HG02610 (cell line): ENCODE measurements around the gene DHRSX.
"Not testable (repeated sequence)": the region's sequence is repeated elsewhere in the genome, so short reads cannot be mapped to it uniquely, and the experiment has no call there.

ENCODE experiments used
- ATAC-seq: cut with Tn5 transposase; IDR thresholded peaks from one replicate; pipeline ENCODE4 v1.9.1; 2021; ENCODE audit warnings: mild to moderate bottlenecking, moderate library complexity; ENCODE audit not compliant: unreplicated experiment

Gene DHRSX

DNA sequence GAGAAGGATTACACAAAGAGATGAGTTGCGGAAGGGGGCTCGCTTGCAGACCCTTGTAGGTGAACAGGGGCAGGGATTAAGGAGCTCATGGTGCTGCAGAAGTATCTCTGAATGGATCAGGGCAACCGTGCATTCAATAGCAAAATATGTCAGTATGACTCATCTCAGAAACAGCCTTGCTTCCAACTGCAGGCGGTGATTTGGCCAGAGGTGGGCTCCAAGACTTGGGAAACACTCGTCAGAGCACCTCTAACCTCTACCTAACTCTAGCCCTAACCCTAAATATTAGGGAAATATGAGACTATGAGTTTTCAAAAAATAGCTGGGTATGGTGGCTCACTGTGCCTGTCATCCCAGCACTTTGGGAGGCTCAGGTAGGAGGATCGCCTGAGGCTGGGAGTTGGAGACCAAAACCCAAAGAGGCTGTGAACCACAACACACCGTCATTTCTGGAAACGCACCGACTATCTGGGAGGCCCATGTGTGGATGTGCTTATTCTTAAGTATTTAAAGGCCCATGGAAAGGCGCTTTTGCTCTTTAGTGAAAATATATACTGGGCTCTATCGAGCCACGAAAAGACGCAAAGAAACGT, 102.6 kb downstream of the DHRSX start:
- ATAC-seq: no peak

DNA sequence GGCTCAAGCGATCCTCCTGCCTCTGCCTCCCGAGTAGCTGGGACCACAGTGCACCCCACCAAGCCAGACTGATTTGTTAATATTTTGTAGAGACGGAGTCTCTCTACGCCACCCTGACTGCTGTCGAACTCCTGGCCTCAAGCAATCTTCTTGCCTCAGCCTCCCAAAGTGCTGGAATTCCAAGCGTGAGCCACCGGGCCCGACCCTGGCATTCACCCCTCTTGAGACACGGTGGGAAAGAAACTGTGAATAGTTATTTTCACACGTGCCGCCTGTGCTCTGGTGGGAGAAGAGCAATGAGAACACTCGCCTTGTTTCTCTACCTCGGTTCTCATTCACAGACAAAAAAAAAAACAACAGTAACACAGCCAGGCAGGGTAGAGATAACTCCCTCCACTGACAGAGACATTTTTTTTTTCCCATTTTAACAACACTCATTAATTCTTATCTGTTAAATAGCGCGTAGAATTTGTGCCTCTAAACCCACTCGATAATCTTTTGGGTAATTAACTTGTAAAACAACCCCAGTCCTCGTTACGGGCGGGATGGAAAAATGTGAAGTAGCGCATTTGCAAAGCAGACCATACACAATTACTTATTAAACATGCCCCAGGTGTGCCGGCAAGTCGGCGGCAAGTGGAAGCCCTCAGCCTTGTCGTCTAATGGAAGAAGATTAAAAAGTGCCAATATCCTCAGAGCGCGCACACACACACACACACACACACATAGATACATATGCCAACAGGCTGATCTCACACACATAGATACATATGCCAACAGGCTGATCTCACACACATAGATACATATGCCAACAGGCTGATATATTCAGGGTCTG, 103.3 kb downstream of the DHRSX start:
- no peak for ATAC-seq

DNA sequence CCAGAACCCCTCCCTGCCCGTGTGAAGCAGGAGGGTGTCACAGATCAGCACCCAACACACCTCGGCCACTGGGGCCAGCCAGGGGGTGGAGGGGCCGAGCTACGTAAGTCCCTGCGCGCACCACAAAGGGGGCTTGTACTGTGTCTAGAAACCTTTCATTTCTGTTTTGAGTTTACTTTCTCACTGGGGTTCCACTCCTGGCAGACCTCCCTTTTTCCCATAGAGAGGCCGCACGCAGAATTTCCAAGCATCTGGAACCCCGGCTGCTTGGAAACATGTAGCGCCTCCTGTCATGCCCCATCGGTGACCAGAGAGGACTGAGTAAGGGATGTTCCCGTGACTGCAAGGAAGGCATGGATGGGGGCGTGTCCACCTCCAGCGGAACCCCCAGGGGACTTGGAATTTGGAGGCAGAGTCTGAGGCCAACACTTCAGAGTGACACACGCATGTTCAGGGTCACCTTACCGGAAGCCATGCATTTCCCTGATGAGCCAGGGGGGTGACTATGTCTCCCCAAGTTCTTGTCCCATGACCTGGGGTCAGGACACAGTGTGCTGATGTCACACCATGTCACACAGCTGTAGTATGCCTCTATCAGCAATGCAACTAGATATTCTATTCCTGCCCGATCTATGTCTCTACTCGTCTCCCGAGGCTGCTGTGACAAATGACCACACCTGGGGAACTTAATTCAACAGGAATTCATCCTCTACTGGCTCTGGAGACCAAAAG, 105.3 kb downstream of the DHRSX start:
- no peak for ATAC-seq

DNA sequence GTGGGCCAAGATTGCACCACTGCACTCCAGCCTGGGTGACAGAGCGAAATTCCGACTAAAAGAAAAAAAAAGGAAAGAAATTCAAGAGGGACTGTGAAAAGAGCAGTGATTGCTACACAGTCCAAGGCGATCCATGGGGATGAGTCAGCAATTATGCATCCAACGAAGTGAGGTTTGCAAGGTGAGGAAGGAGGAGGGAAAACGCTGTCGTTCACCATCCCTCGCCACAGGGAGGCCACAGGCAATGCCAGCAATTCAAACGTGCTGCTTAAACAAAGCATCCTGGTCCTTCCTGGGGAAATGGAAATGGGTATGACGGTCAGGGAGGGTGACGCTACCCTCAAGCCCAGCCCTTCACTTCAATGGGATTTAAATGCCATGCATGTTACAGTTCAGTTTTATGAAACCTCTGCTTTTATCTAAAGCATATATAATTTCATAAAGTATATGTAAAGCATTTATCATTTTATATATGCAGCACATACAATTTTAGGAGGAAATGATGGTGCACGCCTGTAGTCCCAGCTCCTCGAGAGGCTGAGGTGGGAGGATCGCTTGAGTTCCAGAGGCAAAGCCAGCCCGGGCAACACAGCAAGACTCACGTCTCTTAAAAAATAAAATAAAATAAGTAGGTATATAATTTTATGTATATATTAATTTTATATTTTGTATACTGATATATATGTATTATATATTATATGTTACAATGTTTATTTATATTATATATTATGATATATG, 108.7 kb downstream of the DHRSX start:
- no peak for ATAC-seq

DNA sequence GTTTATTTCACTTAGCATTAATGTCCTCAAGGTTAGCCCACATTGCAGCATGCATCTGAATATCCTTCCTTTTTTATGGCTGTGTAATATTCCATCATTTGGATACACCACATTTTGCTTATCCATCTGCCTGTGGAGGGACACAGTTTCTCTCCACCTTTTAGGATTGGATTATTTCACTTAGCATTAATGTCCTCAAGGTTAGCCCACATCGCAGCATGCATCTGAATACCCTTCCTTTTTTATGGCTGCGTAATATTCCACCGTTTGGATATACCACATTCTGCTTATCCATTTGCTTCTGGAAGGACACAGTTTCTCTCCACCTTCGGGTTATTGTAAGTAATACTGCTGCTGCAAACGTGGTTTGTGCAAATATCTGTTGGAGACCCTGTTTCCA, 110.0 kb downstream of the DHRSX start:
- no peak for ATAC-seq

DNA sequence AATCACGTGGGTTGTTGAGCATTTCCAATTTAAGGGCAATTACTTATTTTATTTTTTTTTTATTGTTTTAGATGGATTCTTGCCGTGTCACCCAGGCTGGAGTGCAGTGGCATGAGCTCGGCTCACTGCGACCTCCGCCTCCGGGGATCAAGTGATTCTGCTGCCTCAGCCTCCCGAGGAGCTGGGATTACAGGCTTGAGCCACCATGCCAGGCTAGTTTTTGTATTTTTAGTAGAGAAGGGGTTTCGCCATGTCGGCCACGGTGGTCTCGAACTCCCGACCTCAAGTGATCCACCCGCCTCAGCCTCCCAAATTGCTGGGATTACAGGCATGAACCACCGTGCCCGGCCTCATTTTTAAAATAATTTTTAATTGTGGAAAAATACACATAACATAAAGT, 111.0 kb downstream of the DHRSX start:
- not testable (repeated sequence) for ATAC-seq

DNA sequence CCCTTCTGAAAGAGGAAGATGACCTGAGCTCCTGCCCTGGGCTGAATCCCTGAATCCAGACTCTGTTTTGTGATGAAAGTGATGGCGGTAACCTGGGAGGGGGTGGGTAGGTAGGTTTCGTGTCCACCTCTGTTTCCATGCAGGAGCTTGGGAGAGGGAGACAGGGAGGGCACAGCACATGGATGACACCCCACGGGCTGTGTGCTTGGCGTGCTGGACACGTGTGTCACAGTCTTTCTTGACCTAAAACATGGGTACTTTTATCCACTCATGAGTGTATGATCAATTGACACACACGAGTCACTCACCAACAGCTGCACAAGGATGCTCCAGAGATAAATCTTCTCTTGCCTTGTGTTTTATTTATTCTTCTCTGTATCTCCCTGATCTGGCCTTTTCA, 111.5 kb downstream of the DHRSX start:
- ATAC-seq: no peak

DNA sequence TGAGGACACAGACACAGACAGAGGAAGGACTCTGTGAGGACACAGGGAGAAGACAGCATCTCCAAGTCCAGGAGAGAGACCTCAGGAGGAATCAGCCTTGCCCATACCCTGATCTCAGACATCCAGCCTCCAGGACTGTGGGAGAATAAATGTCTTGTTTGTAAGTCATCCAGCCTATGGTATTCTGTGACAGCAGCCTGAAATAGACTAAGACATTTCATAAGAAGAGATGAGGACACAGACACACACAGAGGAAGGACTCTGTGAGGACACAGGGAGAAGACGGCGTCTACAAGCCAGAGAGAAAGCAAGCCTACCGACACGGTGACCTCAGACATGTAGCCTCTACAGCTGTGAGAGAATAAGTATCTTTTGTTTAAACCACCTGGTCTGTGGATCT, 112.1 kb downstream of the DHRSX start:
- no peak for ATAC-seq

DNA sequence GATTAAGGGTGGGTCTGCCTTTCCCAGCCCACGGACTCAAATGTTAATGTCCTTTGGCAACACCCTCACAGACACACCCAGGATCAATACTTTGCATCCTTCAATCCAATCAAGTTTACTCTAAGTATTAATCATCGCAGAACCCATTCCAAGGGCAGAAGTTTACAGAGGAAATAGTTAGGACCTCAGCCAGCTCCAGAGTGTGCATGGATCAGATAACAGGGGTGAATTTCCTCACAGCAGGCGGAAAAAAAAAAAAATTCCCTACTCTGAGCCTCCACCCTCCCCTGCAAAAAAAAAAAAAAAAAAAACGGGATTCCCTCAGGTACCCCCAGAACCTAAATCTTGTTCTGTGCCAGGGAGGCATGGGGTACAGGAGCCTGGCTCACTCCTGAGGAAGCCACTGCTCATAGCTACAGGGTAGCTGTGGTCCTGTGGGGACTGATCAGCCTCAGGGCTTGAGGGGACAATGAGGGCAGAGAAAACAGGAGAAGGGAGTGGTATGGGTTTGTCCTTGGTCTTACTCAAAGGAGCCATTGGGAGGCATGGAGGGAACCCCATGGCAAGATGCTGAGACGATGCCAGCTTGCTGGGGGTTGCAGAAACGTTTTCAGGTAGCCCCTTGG, 113.0 kb downstream of the DHRSX start:
- no peak for ATAC-seq

DNA sequence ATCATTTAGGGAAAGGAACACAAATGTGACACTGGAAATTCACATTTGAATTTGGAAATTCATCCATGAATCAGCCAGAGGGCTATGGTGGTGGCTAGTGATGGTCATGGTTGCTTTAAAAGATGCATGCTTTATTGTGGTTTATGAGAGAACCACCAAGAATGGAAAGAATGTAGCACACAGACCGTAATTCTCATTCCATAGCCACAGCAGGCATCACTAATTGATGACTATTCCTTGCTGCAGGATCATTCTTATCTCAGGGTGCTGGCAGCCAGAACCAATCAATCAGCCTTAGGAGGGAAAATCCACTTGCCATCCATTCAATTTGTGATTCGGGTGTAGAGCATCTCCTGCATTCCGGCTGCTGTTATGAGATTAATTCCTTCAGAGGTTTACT, 115.6 kb downstream of the DHRSX start:
- no peak for ATAC-seq

DNA sequence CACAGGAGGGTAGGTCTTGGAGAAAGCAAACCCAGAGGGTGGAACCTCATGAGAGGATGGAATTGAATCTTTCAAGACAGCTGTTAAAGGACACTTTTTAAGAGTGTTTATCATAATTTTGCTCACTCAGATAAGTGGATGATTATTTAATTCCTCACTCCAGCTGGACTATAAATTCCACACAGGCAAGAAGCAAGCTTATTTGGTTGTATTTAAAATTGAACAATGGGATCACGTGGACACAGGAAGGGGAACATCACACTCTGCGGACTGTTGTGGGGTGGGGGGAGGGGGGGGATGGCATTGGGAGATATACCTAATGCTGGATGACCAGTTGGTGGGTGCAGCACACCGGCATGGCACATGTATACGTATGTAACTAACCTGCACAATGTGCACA, 116.3 kb downstream of the DHRSX start:
- ATAC-seq: no peak

DNA sequence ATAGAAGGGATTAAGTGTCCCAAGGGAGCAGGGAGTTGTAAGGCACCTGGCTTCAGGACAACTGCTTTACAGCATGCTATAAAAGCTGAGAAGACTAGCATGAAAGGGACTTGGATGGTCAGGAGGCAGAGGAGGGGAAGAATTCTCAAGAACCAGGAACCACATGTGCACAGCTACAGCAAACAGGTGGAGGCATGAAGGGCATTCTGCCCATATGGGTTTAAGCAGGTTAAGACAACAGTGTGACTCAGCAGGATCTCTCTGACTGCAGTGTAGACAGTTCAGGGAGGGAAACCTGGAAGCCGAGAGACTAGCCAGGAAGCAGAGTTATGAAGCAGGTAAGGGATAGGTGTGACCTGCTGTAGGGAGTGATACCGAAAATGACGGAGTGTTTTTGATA, 117.0 kb downstream of the DHRSX start:
- no peak for ATAC-seq

DNA sequence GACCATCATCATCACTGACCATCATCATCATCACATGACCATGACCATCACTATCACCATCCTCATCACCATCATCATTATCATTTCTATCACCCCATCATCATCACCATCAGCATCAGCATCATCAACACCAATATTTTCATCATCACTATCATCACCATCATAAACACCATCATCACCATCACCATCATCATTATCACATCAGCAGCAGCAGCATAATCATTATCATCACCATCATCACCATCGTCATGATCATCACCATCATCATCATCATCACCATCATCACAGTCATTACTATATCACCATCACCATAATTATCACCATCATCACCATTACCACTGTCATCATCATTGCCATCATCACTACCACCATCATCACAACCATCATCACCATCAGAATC, 117.6 kb downstream of the DHRSX start:
- ATAC-seq: no peak

DNA sequence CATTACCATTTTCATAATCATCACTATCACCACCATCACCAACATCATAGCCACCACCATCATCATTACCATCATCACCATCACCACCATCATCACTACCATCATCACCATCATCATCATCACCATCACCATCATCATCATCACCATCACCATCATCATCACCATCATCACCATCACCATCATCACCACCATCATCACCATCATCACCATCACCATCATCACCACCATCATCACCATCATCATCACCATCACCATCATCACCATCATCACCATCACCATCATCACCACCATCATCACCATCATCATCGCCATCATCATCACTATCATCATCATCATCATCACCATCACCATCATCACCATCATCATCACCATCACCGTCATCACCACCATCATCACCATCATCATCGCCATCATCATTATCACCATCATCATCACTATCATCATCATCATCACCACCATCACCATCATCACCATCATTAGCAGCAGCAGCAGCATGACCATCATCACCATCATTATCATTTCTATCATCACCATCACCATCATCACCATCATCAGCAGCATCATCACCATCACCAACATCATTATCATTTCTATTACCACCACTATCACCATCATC, 118.2 kb downstream of the DHRSX start:
- not testable (repeated sequence) for ATAC-seq

DNA sequence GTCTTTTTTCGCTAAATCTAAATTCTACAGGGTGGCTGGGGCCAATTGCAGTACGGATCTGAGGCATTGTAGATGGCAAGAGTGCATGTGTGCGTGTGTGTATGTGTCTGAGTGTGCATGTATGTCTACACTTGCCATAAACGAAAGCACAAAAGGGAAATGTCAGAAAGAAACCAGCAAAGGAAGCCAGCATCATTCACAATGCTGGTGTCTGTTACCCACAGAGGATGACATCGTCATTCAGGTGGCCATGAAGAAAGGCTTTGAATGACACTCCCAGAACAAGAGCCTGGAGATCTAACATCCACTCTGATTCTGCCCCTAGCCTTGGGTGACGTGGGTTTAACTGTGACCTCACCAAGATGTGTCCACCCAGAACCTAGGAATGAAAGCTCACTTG, 124.6 kb downstream of the DHRSX start:
- ATAC-seq: no peak

DNA sequence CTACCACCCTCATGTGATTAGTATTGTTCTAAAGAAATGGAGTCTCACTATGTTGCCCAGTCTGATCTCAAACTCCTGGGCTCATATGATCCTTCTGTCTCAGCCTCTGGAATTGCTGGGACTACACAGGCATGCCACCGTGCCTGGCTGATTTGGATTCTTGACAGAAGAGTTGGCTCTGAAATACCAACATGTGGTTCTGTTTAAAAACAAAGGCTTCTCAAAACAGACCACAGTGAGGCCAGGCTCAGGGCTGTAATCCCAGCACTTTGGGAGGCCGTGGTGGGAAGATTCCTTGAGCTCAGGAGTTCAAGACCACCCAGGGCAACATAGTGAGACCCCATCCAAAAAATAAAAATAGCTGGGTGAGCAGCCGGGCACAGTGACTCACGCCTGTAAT, 126.7 kb downstream of the DHRSX start:
- ATAC-seq: no peak

DNA sequence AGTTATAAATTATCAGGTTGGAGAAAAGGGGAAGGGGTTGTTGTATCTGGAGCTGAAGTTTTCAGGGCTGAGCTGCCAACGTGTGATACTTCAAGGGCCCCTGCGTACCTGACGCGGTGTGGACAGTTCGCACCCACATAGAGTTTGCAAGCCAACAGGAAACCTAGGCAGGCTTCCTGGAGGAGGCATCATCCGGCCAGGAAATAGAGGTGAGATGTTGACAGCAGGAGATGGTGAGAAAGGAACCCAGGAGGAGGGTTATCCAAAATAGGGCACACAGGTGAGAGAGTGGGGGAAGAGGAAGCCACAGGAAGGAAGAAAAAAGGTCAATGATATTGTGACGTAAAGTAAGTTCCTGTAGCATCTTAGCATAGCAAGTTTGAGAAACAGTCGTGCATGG, 127.2 kb downstream of the DHRSX start:
- no peak for ATAC-seq

DNA sequence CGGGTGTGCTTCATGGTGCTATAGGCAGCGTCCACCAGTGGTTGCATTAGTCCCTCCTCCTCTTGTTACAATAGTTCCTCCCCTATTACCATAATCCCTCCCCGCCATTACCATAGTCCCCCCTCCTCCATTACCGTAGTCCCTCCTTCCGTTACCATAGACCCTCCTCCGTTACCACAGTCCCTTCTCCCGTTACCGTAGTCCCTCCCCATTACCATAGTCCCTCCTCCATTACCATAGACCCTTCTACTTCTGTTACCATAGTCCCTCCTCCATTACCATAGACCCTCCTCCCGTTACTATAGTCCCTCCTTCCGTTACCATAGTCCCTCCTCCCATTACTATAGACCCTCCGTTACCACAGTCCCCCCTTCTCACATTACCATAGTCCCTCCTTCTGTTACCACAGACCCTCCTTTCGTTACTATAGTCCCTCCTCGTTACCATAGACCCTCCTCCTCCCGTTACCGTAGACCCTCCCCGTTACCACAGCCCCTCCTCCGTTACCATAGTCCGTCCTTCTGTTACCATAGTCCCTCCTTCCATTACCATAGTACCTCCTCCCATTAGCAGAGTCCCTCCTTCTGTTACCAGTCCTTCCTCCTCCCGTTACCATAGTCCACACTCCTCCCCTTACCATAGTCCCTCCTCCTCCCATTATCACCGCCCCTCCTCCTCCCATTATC, 129.6 kb downstream of the DHRSX start:
- ATAC-seq: no peak

DNA sequence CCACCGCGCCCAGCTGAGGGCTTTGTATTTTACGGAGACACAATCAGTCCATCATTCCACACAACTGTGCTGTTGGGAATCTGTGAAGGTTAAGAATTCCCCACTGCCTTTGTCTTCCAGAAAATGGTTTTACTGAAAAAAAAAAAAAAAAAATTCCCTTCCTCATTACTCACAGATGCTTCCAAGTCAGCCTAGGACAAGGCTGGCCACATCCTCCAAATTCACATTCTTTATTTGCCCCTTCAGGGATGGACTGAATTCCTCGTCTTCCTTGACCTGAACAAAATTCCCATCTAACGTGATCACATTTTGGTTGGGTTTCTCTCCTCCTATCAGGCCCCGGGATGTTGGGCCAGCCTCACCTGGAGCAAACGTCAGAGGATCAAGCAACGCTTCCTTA, 130.3 kb downstream of the DHRSX start:
- ATAC-seq: no peak

DNA sequence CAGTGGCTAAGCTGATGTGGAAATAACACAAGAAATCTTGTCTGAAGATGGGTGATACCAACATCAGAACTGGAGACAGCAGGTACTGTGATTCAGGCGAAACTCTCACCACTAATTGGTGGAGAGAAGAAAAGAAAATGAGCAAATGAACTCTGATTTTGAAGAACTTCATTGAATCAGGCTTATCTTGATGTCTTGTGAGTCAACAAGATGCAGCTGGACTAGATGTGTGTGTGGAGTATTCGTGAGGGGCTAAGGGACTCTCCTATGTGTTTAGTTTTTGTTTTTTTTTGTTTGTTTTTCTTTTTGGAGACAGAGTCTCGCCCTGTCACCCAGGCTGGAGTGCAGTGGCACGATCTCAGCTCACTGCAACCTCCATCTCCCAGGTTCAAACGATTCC, 131.6 kb downstream of the DHRSX start:
- ATAC-seq: no peak
